Suppressor macrophage (primary cell): ENCODE results near the gene SETD3.

Source experiments
- DNase-seq, 4 experiments: peaks; one replicate each; pipeline ENCODE4 v3.0.0-alpha.2; 2020 to 2022

Gene SETD3

DNA sequence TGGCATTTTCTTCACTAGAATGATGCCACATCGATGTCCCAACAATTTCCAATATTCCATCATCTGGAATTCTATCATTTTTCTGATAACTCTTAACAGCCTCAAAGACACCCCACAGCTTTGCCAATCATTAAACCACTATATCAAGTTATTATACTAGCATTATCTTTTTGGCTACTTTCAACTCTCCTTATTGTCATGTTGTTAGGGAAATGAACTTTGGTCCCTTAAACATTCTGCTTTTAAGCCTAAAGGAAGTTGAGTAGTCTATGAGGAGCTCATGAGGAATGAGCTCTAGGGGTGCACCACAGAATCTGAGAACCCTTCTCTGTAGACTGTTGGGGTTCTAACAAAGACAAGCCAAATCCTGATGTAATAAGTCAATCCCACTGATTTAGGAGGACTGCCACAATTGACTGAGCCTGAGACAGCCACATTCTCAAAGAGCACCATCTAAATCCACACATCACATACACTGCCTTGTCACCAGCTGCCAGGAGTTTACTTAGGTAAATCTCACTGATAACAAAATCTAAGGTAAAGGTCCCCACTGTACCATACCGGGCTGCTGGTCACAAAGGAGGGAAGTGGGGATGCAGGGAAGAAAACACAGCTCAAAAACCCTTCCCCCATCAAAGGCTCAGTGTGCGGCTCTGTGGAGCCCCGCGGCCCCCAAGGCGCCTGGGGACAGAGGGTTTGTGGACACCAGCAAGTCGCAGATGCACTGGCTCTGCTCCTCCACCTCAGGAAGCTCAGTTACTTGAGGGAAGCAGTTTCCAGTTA lies 58.2 kb downstream of the SETD3 start:
- no peak for DNase-seq

GRCh38 chr14:99420711-99421110 lies 59.9 kb downstream of the SETD3 start:
- no peak for DNase-seq

GRCh38 chr14:99419905-99420304 lies 60.8 kb downstream of the SETD3 start:
- no peak for DNase-seq

- DNase-seq = no peak
Measured at GRCh38 chr14:99418242-99418641, 62.4 kb downstream of the SETD3 start.

DNA sequence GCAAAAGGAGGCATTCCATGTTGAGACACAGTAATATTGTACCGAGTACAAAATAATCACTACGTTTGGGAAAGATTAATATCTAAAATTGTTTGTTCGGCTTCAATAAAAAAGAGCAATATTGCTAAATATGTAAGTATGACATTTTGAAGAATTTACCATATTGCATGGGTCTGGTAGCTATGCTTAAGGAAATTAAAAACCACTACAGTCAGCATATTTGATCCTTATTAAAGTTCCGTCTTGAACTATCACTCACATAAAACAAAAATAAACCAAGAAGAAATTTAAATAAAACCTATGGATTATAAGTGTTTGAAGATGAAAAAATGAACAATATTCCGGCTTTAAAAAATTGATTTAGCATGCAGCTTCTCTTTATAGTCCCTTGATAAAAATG lies 63.8 kb downstream of the SETD3 start:
- DNase-seq = no peak

DNA sequence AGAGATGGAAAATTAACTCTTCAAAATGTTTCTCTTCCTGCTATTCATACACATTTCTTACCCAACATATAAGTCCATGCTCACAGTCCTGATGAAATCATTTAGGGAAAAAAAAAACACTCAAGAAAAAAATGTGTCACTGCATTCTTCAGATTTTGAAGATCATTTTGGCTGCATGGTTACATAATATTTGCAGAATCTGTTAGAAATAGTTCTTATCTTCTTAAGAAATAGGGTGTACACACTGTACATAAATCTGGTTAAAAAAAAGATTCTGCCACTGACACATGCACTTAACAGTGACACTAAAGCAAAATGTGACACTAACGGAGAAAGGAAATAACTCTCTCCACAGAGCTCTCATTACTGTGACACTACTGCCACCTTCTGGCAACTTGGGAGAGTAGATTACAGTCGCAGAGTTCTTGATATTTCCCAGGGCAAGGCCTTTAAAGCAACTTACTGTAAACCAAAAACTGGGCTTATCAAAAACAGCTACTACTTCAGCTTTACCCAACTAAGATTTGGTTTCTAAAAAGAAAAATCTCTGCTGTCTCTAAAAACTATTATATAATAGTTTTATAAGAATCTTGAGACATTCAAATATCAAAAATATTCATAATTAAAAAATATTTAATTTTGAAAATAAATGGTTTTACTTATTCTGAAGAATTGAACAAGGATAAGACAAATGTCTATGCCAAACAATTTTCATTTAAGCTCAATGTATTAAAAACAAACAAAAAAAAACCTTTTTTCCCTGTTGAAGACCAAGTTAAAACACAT lies 65.0 kb downstream of the SETD3 start:
- peak; percentile 74 to 89 (median 86) for DNase-seq

GRCh38 chr14:99413911-99414310 lies 66.7 kb downstream of the SETD3 start:
- no peak for DNase-seq

- no peak for DNase-seq
Measured at GRCh38 chr14:99413172-99413571, 67.5 kb downstream of the SETD3 start.

- no peak for DNase-seq
Measured at GRCh38 chr14:99412117-99413061, 68.3 kb downstream of the SETD3 start.

DNA sequence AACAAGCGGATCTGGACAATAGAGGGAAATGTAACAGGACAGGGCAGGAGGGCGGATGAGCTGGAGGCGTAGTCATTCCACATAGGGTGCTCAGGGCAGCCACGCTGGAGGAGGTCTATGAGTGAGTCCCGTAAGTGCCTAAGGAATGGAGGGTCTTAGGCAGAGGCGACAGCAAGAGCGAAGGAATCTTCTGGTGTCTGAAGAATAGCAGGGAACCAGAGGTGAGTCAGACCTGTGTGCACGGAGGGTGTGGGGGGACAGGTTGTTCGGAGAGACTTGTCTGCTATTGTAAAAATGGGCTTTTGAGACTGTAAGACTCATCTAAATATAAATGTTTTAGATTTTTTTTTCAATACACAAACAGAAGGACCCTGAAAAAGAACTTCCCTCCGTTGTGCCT lies 70.6 kb downstream of the SETD3 start:
- DNase-seq = no peak

DNA sequence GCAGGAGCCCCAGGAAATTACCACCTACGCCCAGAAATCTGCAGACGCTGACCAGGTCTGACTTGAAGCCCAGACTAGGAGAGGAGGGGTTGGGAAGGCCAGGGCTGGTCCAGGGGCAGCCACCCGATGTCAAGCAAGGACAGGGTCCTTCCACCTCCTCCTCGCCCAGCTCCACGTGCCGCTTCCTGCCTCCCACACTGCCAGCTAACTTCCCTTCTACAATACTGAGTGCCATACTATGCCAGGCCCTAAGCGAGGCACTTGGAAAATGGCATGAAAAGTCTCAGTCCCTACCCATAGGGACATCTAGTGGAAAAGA lies 71.7 kb downstream of the SETD3 start:
- peak in 1 of 4 experiments; percentile 3 for DNase-seq

- no peak for DNase-seq
Measured at GRCh38 chr14:99408286-99408970, 72.2 kb downstream of the SETD3 start.

GRCh38 chr14:99407416-99407815 lies 73.2 kb downstream of the SETD3 start:
- DNase-seq = no peak

- no peak for DNase-seq
Measured at GRCh38 chr14:99402950-99403349, 77.7 kb downstream of the SETD3 start.

DNA sequence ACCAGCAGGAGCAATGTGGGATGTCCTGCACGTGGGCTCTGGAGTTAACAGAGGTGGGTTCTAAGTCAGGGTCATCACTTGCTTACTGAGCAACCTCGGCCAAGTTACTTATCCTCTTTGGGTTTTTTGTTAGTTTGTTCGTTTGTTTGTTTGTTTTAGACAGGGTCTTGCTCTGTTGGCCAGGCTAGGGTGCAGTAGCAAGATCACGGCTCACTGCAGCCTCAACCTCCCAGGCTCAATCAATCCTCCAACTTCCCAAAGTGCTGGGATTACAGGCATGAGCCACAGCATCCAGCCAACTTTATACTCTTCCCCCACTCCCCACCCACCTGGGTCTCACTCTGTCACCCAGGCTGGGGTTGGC lies 78.4 kb downstream of the SETD3 start:
- no peak for DNase-seq

GRCh38 chr14:99401621-99402284 lies 78.9 kb downstream of the SETD3 start:
- DNase-seq = no peak

DNA sequence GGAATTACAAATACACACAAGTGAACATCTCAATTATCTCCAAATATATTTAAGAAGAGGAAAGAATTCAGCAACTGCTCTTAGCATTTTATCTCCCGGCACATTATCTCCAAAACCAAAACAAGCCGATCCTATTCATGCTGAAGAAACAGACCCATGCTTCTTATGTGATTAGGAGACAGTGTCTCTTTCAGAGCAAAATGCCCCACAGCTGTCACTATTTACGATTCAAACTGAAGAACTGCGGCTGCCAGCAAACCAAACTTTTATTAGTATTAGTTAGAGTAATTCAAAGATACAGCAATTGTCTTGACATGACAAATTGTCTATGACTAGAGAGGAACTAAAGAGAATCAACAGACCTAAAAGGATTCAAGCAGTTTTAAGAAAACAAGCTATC lies 79.4 kb downstream of the SETD3 start:
- DNase-seq = no peak

DNA sequence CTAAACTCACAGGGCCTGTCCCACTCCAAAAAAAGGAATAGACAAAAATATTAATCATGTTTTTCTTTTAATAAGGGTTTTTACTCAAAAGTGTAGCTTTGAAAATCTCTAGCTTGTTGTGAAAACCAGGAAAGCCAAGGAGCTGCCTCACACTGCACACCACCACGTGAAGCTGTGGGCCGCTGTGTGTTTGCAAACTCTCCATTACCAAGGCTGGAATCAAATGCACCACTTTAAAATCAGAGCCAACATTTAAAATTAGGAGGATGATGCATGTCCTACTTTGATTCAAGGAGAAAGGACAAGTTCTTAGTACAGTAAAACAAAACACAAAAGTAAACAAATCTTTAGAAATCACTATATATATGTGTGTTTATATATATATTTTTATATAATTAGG lies 83.0 kb downstream of the SETD3 start:
- no peak for DNase-seq

DNA sequence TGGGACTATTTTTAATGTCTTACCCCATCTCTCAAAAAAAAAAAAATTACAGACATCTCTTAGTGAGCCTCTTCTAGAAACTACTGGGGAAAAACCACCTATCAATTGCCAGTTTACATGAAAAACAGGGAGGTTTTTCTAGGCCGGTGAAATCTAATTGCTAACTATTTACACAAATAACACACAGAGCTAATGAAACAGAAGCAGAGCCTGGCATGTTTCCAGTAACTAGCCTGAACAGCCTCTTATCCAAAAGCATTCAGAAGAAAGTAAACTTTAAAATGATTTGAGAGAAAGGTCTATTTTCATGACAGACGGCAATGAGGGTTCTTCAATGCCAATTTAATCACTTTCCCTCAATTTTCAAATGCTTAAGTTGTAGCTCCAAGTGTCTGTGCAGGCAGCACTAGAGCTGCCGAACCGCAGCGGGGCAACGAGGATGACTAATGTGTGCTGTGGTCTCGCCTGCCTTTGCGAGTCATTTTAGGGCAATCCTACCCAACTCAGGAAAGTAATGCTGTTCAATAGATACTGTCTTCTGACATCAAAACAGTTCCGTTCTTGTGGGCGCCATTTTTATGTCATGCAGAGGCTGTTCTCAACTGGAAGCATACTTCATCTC lies 84.6 kb downstream of the SETD3 start:
- DNase-seq = no peak

- no peak for DNase-seq
Measured at GRCh38 chr14:99394602-99395156, 86.0 kb downstream of the SETD3 start.

- peak; percentile 31 to 61 (median 48) for DNase-seq
Measured at GRCh38 chr14:99393059-99393655, 87.5 kb downstream of the SETD3 start.
